Fibroblast of lung (primary cell): ENCODE results near the gene BRINP3. TPM values are rescaled to one million over a fixed set of nuclear protein-coding genes. Genes with fewer than 3 reads are reported as not detected.

Experiments used
- DNase-seq, 2 donors: peaks; one replicate each; pipeline versions ENCODE4 v3.0.0 to v3.0.0-alpha.2; 2010; ENCODE audit warnings: low read depth in 2 of 2
- H2AFZ ChIP-seq: 2 replicates; pipeline ENCODE4 v1.5.1; 2012; ENCODE audit warnings: low read length, control low read depth, inconsistent platforms
- H3K27ac ChIP-seq: 2 replicates; pipeline ENCODE4 v1.5.1; 2011; ENCODE audit warnings: low read length, control low read depth; ENCODE audit not compliant: insufficient read depth
- H3K27me3 ChIP-seq: 2 replicates; pipeline ENCODE4 v1.5.1; 2011; ENCODE audit warnings: mild to moderate bottlenecking, low read length; ENCODE audit not compliant: control insufficient read depth, insufficient read depth
- H3K36me3 ChIP-seq: 2 replicates; pipeline ENCODE4 v1.5.1; 2011; ENCODE audit warnings: low read length; ENCODE audit not compliant: control insufficient read depth, insufficient read depth
- H3K4me1 ChIP-seq: 2 replicates; pipeline ENCODE4 v1.5.1; 2011; ENCODE audit warnings: low read length; ENCODE audit not compliant: control insufficient read depth, insufficient read depth; ENCODE audit errors: extremely low read depth
- H3K4me2 ChIP-seq: 2 replicates; pipeline ENCODE4 v1.5.1; 2011; ENCODE audit warnings: low read length, control low read depth; ENCODE audit not compliant: insufficient read depth; ENCODE audit errors: extremely low read depth
- H3K4me3 ChIP-seq, 4 experiments: fragments of 200-600 bp in 1 of 4; sonication (generic) in 1 of 4; replicated peaks in 1 of 4; 2 replicates each; pipeline ENCODE4 v1.5.1; 2011 to 2016; ENCODE audit warnings: low read length in 4 of 4, low read depth in 3 of 4, mild to moderate bottlenecking in 3 of 4, control low read depth in 2 of 4, inconsistent platforms in 1 of 4, mixed read lengths in 1 of 4; ENCODE audit not compliant: insufficient read depth in 1 of 4; ENCODE audit errors: control extremely low read depth in 1 of 4
- H3K79me2 ChIP-seq: 2 replicates; pipeline ENCODE4 v1.5.1; 2012; ENCODE audit warnings: mild to moderate bottlenecking, low read length, inconsistent platforms; ENCODE audit not compliant: control insufficient read depth, insufficient read depth
- H3K9ac ChIP-seq: 2 replicates; pipeline ENCODE4 v1.5.1; 2011; ENCODE audit warnings: mild to moderate bottlenecking, low read length, control low read depth; ENCODE audit not compliant: insufficient read depth
- H3K9me3 ChIP-seq: 2 replicates; pipeline ENCODE4 v1.5.1; 2012; ENCODE audit warnings: low read depth, low read length; ENCODE audit not compliant: control insufficient read depth, insufficient read depth
- H4K20me1 ChIP-seq: 2 replicates; pipeline ENCODE4 v1.5.1; 2011; ENCODE audit warnings: low read length; ENCODE audit not compliant: control insufficient read depth, insufficient read depth; ENCODE audit errors: extremely low read depth
- CTCF ChIP-seq, 2 donors: IDR thresholded peaks in 1 of 2; conservative IDR thresholded peaks in 1 of 2; 1 replicate in 1 of 2; 2 replicates in 1 of 2; pipeline ENCODE4 v1.5.1; 2011 to 2012; ENCODE audit warnings: low read length in 2 of 2, control low read depth in 1 of 2, inconsistent platforms in 1 of 2, low read depth in 1 of 2, mild to moderate bottlenecking in 1 of 2
- EZH2 ChIP-seq: IDR thresholded peaks from 2 replicates; pipeline ENCODE4 v1.5.1; 2012; ENCODE audit warnings: low read length, control low read depth, mild to moderate bottlenecking; ENCODE audit errors: missing control alignments
- polyA plus RNA-seq, 2 donors: library from polyadenylated mRNA; depleted of rRNA in 1 of 2; stranded (reverse) in 1 of 2; unstranded in 1 of 2; fragments of >200 nt; gene quantifications; 2 replicates each; pipeline ENCODE4 v1.2.1, GENCODE V29; 2011 to 2012; ENCODE audit warnings: missing spikeins in 1 of 2
- total RNA-seq: library from RNA; depleted of rRNA; stranded (reverse); fragments of >200 nt; gene quantifications from 2 replicates; pipeline ENCODE4 v1.2.1, GENCODE V29; 2014

BRINP3 gene
- total and polyA plus RNA-seq, 2 donors (not counting 1 experiment from before 2014, with no cell fraction given) = 0.26 to 18.8 TPM

GRCh38 chr1:190312763-190313162 is 164.9 kb downstream of the BRINP3 start:
- H3K27ac ChIP-seq = no peak overlapping the region
- DNase-seq = no peak
- no peaks in the 10 kb centered on the region for H3K36me3 ChIP-seq
- H2AFZ ChIP-seq = no peak overlapping the region
- H3K4me3 ChIP-seq = no peak overlapping the region
- no peaks in the 10 kb centered on the region for H4K20me1 ChIP-seq
- H3K27me3 ChIP-seq = no peaks in the 10 kb centered on the region
- H3K4me2 ChIP-seq = no peak overlapping the region
- no peak for TF ChIP-seq CTCF (conservative IDR thresholded peaks at IDR 0.05 in 1 of 2, IDR thresholded peaks at IDR 0.05 in 1 of 2; ENCODE audit: low read depth in 1 of 2, low read length in 2 of 2)
- no peak for TF ChIP-seq EZH2
- no peaks in the 10 kb centered on the region for H3K79me2 ChIP-seq
- H3K9ac ChIP-seq = no peak overlapping the region
- H3K9me3 ChIP-seq = no peaks in the 10 kb centered on the region
- H3K4me1 ChIP-seq = no peaks in the 10 kb centered on the region

DNA sequence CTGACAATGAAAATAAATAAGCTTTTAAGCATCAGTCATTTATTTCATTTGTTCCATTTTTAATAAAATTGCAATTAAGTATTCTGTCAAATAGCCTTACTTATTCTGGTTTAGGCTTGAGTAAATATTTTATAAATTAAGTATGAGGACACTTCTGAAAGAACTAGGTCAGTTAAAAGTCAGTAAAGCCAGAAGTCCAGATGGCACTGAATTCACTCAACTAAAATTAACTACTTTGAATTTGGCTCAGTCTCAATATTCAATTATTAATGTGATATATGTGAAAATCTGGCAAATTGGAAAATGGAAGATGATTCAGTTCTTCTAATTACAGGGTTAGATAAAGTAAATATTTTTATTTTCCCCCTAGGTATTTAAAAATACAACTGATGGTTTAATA is 174.2 kb downstream of the BRINP3 start:
- Histone ChIP-seq H3K9ac (no peak overlapping the region), H3K9me3 (no peaks in the 10 kb centered on the region), H3K4me3 (no peak overlapping the region), H3K79me2 (no peaks in the 10 kb centered on the region), H3K4me1 (no peaks in the 10 kb centered on the region), H4K20me1 (no peaks in the 10 kb centered on the region), H3K36me3 (no peaks in the 10 kb centered on the region), H3K4me2 (no peak overlapping the region), H2AFZ (no peak overlapping the region), H3K27ac (no peak overlapping the region), H3K27me3 (no peaks in the 10 kb centered on the region)
- no peak for TF ChIP-seq EZH2
- no peak for TF ChIP-seq CTCF (conservative IDR thresholded peaks at IDR 0.05 in 1 of 2, IDR thresholded peaks at IDR 0.05 in 1 of 2; ENCODE audit: low read depth in 1 of 2, low read length in 2 of 2)
- no peak for DNase-seq

- no peaks in the 10 kb centered on the region for H3K9me3 ChIP-seq
- no peak for DNase-seq
- no peak overlapping the region for H3K9ac ChIP-seq
- H3K4me3 ChIP-seq = no peak overlapping the region
- no peak overlapping the region for H3K4me2 ChIP-seq
- no peaks in the 10 kb centered on the region for H3K27me3 ChIP-seq
- H4K20me1 ChIP-seq = no peaks in the 10 kb centered on the region
- TF ChIP-seq CTCF (conservative IDR thresholded peaks at IDR 0.05 in 1 of 2, IDR thresholded peaks at IDR 0.05 in 1 of 2; ENCODE audit: low read depth in 1 of 2, low read length in 2 of 2) (no peak), EZH2 (no peak)
- no peaks in the 10 kb centered on the region for H3K4me1 ChIP-seq
- H3K36me3 ChIP-seq = no peaks in the 10 kb centered on the region
- no peak overlapping the region for H3K27ac ChIP-seq
- no peaks in the 10 kb centered on the region for H3K79me2 ChIP-seq
- H2AFZ ChIP-seq = no peak overlapping the region
These were observed 181.2 kb downstream of the BRINP3 start for GRCh38 chr1:190296453-190296852.
